Natural killer cell treated with Interleukin-12 subunit alpha and Interleukin-12 subunit beta and Interleukin-15 and Interleukin-18, amount 100 ng/mL, for 72 hours (primary cell): ENCODE results near the gene DERA. TPM values are rescaled to one million over a fixed set of nuclear protein-coding genes. Genes with fewer than 3 reads are reported as not detected.
A peak's percentile ranks its signal among the peaks of the same experiment; 100 is the strongest.
"Not testable (repeated sequence)": the region's sequence is repeated elsewhere in the genome, so short reads cannot be mapped to it uniquely, and the experiment has no call there.

Experiments
- ATAC-seq, 2 donors: fragments of 150-1000 bp; cut with Tn5 transposase in 1 of 2; sonication (Bioruptor Pico), chemical (Tn5 transposase) in 1 of 2; 2 replicates each; pipeline ENCODE4 v1.10.0; 2021
- DNase-seq: peaks from one replicate; pipeline ENCODE4 v3.0.0; 2022; ENCODE audit warnings: low spot score
- H3K27ac Mint-ChIP-seq, 2 donors: 1 replicate in 1 of 2; 2 replicates in 1 of 2; pipeline ENCODE4 v1.8.0; 2022; ENCODE audit warnings: mixed read lengths in 2 of 2, mild to moderate bottlenecking in 1 of 2, moderate library complexity in 1 of 2
- H3K27me3 Mint-ChIP-seq, 2 donors: 1 replicate in 1 of 2; 2 replicates in 1 of 2; pipeline ENCODE4 v1.8.0; 2022; ENCODE audit warnings: mixed read lengths in 2 of 2
- H3K36me3 Mint-ChIP-seq: one replicate; pipeline ENCODE4 v1.8.0; 2022; ENCODE audit warnings: mixed read lengths
- H3K4me1 Mint-ChIP-seq, 2 donors: 1 replicate in 1 of 2; 2 replicates in 1 of 2; pipeline ENCODE4 v1.8.0; 2022; ENCODE audit warnings: low read depth in 2 of 2, mixed read lengths in 2 of 2, mild to moderate bottlenecking in 1 of 2
- H3K4me3 Mint-ChIP-seq: one replicate; pipeline ENCODE4 v1.8.0; 2022; ENCODE audit warnings: mixed read lengths
- H3K9me3 Mint-ChIP-seq: 2 replicates; pipeline ENCODE4 v1.8.0; 2022; ENCODE audit warnings: mixed read lengths
- total RNA-seq, 2 donors: library from RNA; stranded (reverse); gene quantifications; one replicate each; pipeline ENCODE4 v1.2.3, GENCODE V29; 2022

Gene DERA
- total RNA-seq = 10 to 100 TPM; 23.2 to 25.1 TPM

- H3K36me3 Mint-ChIP-seq = no peaks in the 10 kb centered on the region
- H3K4me3 Mint-ChIP-seq = peak within 1 kb of the TSS; percentile 98
- no peaks in the 10 kb centered on the region for H3K9me3 Mint-ChIP-seq
- ATAC-seq (peak; percentile 97), DNase-seq (peak; percentile 81)
- peak within 1 kb of the TSS; percentile 94 to 97 for H3K27ac Mint-ChIP-seq
- H3K27me3 Mint-ChIP-seq = no peaks in the 10 kb centered on the region
- peaks cover 12% of the 10 kb centered on the region in 2 donors for H3K4me1 Mint-ChIP-seq
Observed at GRCh38 chr12:15910864-15911721, at the start of gene DERA. TSS of gene DERA (plus strand) at chr12:15911332. CDS start at chr12:15911384, 52 bp downstream.

DNA sequence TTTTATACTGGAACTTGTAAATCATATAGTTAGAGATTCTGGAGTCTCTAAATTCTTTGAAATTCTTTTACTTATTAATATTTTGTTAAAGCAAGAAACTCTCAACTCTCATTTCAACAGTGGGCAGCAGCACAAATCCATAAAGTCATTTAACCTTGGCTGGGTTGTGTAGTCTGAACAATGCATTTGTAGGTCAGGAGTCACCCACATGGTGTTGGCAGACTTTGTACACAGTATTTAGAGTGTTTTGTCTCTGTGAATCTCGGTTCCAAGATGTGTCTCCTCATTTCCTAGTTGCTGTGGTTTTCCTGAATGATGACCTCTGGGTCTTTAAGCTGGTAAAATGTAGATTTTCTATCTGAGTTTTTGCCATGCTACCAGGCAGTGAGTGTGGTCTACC, 49.7 kb upstream of the DERA start:
- Mint-ChIP-seq H3K9me3 (no peaks in the 10 kb centered on the region), H3K4me3 (no peak overlapping the region), H3K27me3 (peaks cover 39 to 46% of the 10 kb centered on the region in 2 donors), H3K27ac (no peak overlapping the region), H3K36me3 (no peaks in the 10 kb centered on the region), H3K4me1 (peaks cover 6% of the 10 kb centered on the region in 2 donors)
- DNase-seq = no peak
- no peak for ATAC-seq

GRCh38 chr12:15862840-15863239, 48.3 kb upstream of the DERA start:
- no peaks in the 10 kb centered on the region for H3K36me3 Mint-ChIP-seq

DNA sequence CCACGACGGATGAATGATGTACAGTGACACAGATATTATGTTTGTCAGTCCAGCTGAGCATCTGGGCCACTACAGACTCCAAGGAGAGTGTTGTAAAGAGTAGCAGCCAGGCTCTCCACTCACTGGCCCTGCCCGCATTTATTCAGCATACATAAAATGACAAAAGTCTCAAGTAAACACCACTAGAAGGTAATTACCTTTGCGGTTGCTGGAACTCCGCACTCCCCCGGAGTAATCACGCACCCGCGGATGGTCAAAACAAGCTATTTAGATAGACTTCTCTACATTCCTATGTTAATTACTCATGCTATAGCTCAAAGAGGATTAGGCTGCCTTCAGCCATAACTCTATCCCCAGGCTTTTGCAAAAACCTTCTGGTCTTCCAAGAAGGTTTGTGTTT, 47.8 kb upstream of the DERA start:
- Mint-ChIP-seq H3K27me3 (peaks cover 44% of the 10 kb centered on the region in 2 donors), H3K4me1 (peaks cover 6% of the 10 kb centered on the region in 2 donors), H3K4me3 (no peak overlapping the region), H3K36me3 (no peaks in the 10 kb centered on the region), H3K9me3 (no peaks in the 10 kb centered on the region), H3K27ac (no peak overlapping the region)
- DNase-seq (no peak), ATAC-seq (no peak)

More at GRCh38 chr12:15862840-15863239, 48.3 kb upstream of the DERA start:
- DNase-seq = no peak
- Mint-ChIP-seq H3K27me3 (peaks cover 44 to 46% of the 10 kb centered on the region in 2 donors), H3K27ac (no peak overlapping the region), H3K4me1 (peaks cover 6% of the 10 kb centered on the region in 2 donors), H3K9me3 (no peaks in the 10 kb centered on the region), H3K4me3 (no peak overlapping the region)
- no peak for ATAC-seq

- Mint-ChIP-seq H3K27ac (no peak overlapping the region), H3K36me3 (no peaks in the 10 kb centered on the region), H3K9me3 (no peaks in the 10 kb centered on the region), H3K27me3 (peaks cover 39% of the 10 kb centered on the region in 2 donors), H3K4me1 (peaks cover 6% of the 10 kb centered on the region in 2 donors), H3K4me3 (peak overlapping the region; percentile 6)
- DNase-seq (no peak), ATAC-seq (no peak)
Observed at GRCh38 chr12:15863984-15864383, 47.1 kb upstream of the DERA start.

DNA sequence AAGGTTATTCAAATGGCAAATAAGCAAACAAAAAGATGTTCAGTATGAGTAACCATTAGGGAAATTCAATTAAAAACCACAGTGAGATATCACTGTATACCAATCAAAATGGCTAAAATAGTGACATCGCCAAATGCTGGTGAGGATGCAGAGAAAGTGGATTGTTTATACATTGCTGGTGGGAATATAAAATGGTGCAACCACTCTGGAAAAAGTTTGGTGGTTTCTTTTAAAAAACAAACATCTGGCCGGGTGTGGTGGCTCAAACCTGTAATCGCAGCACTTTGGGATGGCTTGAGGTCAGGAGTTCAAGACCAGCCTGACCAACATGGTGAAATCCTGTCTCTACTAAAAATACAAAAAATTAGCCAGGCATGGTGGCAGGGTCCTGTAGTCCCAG, 42.9 kb upstream of the DERA start:
- H3K9me3 Mint-ChIP-seq = no peaks in the 10 kb centered on the region
- peaks cover 6% of the 10 kb centered on the region in 2 donors for H3K4me1 Mint-ChIP-seq
- ATAC-seq = no peak
- no peak overlapping the region for H3K4me3 Mint-ChIP-seq
- H3K27ac Mint-ChIP-seq = no peak overlapping the region
- peaks cover 39 to 40% of the 10 kb centered on the region in 2 donors for H3K27me3 Mint-ChIP-seq
- DNase-seq = no peak
- no peaks in the 10 kb centered on the region for H3K36me3 Mint-ChIP-seq

DNA sequence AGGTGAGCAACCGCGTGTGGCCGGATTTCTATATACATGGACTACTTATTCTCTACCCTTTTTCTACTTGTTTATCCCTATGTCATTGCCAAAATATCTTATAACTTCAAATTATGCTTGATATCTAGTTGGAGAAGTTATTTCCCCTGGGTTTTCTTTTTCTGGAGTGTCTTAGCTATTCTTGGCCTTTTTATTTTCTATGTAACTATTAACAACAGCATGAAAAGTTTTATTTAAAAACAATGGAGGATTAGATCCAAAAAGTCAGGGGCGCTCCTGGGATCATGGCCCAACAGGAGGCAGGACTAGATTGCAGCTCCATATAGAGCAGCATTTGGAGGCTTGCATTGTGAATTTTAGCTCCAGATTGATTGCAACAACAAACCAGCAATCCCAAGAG, 37.6 kb upstream of the DERA start:
- no peak for DNase-seq
- Mint-ChIP-seq H3K4me1 (peaks cover 0 to 2% of the 10 kb centered on the region in 2 donors), H3K9me3 (no peaks in the 10 kb centered on the region), H3K27ac (no peak overlapping the region), H3K4me3 (no peak overlapping the region), H3K36me3 (no peaks in the 10 kb centered on the region), H3K27me3 (peaks cover 32 to 41% of the 10 kb centered on the region in 2 donors)
- no peak for ATAC-seq

DNA sequence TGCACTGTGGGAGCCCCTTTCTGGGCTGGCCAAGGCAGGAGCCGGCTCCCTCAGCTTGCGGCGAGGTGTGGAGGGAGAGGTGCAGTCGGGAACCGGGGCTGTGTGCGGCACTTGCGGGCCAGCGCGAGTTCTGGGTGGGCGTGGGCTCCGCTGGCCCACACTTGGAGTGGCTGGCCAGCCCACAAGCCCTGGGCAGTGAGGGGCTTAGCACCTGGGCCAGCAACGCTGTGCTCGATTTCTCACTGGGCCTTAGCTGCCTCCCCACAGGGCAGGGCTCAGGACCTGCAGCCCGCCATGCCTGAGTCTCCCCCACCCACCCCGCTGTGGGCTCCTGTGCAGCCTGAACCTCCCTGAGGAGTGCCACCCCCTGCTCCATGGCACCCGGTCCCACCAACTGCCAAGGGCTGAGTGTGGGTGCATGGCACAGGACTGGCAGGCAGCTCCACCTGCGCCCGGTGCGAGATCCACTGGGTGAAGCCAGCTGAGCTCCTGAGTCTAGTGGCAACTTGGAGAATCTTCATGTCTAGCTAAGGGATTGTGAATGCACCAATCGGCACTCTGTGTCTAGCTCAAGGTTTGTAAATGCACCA, 36.5 kb upstream of the DERA start:
- H3K36me3 Mint-ChIP-seq, H3K9me3 Mint-ChIP-seq, H3K4me1 Mint-ChIP-seq, H3K27ac Mint-ChIP-seq, DNase-seq, H3K4me3 Mint-ChIP-seq, ATAC-seq: not testable (repeated sequence)
- peaks cover 29 to 33% of the 10 kb centered on the region in 2 donors for H3K27me3 Mint-ChIP-seq

DNA sequence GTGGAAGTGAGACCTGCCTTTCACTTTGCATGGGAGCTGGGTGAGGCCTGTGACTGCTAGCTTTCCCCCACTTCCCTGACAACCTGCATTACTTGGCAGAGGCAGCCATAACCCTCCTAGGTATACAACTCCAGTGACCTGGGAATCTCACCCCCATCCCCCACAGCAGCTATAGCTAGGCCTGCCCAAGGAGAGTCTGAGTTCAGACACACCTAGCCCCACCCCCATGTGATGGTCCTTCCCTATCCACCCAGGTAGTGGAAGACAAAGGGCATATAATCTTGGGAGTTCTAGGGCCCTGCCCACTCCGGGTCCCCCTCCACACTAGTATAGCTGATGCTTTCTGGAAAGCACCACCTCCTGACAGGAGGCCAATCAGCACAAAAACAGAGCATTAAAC, 35.3 kb upstream of the DERA start:
- DNase-seq (no peak), ATAC-seq (no peak)
- H3K4me1 Mint-ChIP-seq = peaks cover 2 to 4% of the 10 kb centered on the region in 2 donors
- H3K4me3 Mint-ChIP-seq = no peak overlapping the region
- peaks cover 25 to 28% of the 10 kb centered on the region in 2 donors for H3K27me3 Mint-ChIP-seq
- no peak overlapping the region for H3K27ac Mint-ChIP-seq
- no peaks in the 10 kb centered on the region for H3K36me3 Mint-ChIP-seq
- H3K9me3 Mint-ChIP-seq = no peaks in the 10 kb centered on the region

- Mint-ChIP-seq H3K36me3 (peaks cover 8% of the 10 kb centered on the region), H3K4me3 (no peak overlapping the region)
Observed at GRCh38 chr12:15879413-15879812, 31.7 kb upstream of the DERA start.

GRCh38 chr12:15880721-15881120, 30.4 kb upstream of the DERA start:
- H3K4me1 Mint-ChIP-seq = peaks cover 26 to 30% of the 10 kb centered on the region in 2 donors
- peak overlapping the region; percentile 13 to 96 for H3K27ac Mint-ChIP-seq
- H3K36me3 Mint-ChIP-seq = peaks cover 13% of the 10 kb centered on the region
- peaks cover 8 to 12% of the 10 kb centered on the region in 2 donors for H3K27me3 Mint-ChIP-seq
- no peaks in the 10 kb centered on the region for H3K9me3 Mint-ChIP-seq
- ATAC-seq (no peak), DNase-seq (no peak)
- H3K4me3 Mint-ChIP-seq = peak overlapping the region; percentile 45

More at GRCh38 chr12:15879413-15879812, 31.7 kb upstream of the DERA start:
- H3K27me3 Mint-ChIP-seq = peaks cover 10 to 12% of the 10 kb centered on the region in 2 donors
- no peak overlapping the region for H3K27ac Mint-ChIP-seq
- H3K4me1 Mint-ChIP-seq = peaks cover 20 to 27% of the 10 kb centered on the region in 2 donors
- ATAC-seq (no peak), DNase-seq (no peak)
- no peaks in the 10 kb centered on the region for H3K9me3 Mint-ChIP-seq

- Mint-ChIP-seq H3K36me3 (peaks cover 21% of the 10 kb centered on the region), H3K9me3 (no peaks in the 10 kb centered on the region), H3K27ac (peak within 1 kb of the TSS; percentile 96 to 98), H3K4me1 (peaks cover 39 to 40% of the 10 kb centered on the region in 2 donors), H3K4me3 (peak within 1 kb of the TSS; percentile 82), H3K27me3 (peaks cover 0 to under 1% of the 10 kb centered on the region in 2 donors)
- ATAC-seq (peak; percentile 97 to 98), DNase-seq (peak; percentile 97)
Observed at GRCh38 chr12:15882118-15882971, 28.8 kb upstream of the DERA start, which contains the start of gene STRAP. TSS of gene STRAP (plus strand) at chr12:15882387. CDS start at chr12:15882708, 321 bp downstream.

- H3K4me1 Mint-ChIP-seq = peaks cover 48 to 50% of the 10 kb centered on the region in 2 donors
- ATAC-seq = no peak
- no peaks in the 10 kb centered on the region for H3K27me3 Mint-ChIP-seq
- peak overlapping the region; percentile 82 for H3K4me3 Mint-ChIP-seq
- H3K27ac Mint-ChIP-seq = peak overlapping the region; percentile 96 to 98
- no peak for DNase-seq
- no peaks in the 10 kb centered on the region for H3K9me3 Mint-ChIP-seq
- H3K36me3 Mint-ChIP-seq = peaks cover 21% of the 10 kb centered on the region
Observed at GRCh38 chr12:15883536-15883935, 27.6 kb upstream of the DERA start.
